ENCODE results near the gene PDE5A.
A peak's percentile ranks its signal among the peaks of the same experiment; 100 is the strongest.

The PDE5A gene

GRCh38 chr4:119580293-119580692, 48.3 kb downstream of the PDE5A start:
- DNase-seq, result no peak

DNA sequence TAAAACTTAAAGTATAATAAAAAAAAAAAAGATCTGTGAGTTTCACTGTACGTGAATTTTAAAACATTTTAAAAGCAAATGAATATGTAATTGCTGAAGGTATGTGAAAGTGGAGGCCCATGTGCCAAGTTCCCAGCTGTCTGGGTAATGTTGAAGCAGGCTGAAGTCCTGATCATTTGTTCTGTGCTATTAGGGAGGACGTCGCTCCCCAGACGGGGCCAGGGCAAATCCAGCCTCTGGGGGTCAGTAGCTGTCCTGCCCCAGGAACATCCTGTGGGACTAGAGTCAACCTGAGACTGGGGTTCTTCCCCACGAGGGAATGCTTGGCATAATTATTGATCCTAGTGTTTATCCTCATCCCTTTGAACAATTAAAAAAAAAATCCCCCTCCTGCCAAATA, 48.8 kb downstream of the PDE5A start:
- no peak for DNase-seq

- peak; percentile 59 for DNase-seq
Measured at GRCh38 chr4:119570401-119570800, 58.2 kb downstream of the PDE5A start.

DNA sequence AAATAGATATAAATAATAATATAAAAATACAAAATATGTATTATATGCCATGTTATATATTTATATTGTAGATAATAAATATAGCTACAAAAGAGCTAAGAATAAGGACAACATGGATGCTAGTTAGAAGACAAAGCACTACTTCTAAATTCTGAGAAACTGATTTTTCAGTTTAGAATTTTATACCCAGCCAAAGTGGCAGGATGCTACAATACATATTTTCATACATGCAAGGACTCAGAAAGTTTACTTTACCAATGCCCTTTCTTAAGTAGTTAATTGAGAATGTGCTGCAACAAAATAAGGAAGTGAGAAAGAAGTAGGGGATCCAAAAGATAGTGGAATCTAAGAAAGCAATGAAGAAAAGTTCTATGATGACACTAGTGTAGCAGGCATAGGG, 64.5 kb downstream of the PDE5A start:
- DNase-seq, result no peak

GRCh38 chr4:119559044-119559647, 69.5 kb downstream of the PDE5A start:
- DNase-seq, result no peak

DNA sequence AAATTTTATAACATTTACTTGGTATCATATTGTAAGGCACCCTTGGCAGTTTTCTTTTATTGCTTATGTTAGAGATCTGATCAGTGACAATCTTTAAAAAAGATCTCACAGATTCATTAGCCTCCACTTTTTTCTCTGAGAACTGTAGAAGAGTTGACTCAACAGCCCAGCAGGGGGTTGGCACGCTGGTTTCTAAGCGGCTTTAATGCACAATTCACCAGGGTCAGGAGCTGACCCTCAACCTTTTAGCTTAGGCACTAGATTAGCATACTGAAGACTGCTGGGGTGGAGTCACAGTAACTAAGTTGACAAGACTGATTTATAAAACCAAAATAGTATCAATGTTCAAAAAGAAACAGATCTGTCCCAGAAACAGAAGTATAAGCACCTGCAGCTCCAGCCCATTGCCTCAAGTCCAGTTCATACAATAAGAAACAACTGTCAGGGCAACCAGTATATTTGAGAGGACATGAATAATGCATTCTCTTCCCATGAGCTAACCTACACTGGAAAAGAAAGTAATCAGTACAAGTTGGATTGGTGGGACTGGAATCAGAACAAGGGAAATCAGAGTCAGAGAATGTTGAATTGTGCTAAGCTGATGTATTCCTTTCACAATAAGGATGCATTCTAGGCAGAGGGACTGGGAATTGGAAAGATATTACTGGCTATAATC, 77.6 kb downstream of the PDE5A start:
- no peak for DNase-seq

GRCh38 chr4:119549639-119550038, 79.0 kb downstream of the PDE5A start:
- DNase-seq, result no peak

- no peak for DNase-seq
Measured at GRCh38 chr4:119543779-119544178, 84.8 kb downstream of the PDE5A start.

DNA sequence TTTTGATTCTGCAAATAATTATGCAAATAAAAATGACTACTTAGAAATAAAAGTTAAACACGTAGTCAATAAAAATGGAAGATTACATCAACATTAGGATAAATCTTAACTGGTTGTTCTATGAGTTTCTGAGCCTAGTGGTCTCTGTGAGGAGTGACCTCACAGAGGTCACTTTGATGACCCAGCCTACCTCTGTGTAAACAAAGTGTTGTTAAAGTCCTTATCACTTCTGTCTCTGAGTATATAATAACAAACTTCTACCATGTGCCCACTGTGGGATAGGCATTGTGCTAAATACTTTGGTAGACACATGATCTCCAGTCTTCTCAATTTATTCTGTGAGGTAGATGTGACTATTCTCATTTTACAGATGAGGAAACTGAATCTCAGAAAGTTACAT, 85.4 kb downstream of the PDE5A start:
- DNase-seq, result no peak

DNA sequence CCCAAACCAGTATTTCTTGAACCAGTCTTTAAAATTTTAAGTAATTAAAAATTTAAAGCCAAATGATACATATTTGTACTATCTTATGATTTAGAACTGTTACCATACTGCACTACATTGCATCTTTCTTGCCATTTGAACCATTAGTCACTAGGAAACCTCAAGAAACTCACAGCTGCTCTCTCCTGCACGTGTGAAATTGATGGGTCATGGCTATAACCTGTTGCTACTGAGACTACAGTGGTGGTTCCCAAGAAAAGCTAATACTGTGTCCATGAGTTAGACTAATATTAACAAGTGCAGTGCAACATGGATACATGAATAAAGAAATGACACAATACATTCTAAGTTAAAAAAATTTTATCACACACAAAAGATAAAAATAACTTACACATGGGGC, 88.4 kb downstream of the PDE5A start:
- no peak for DNase-seq

- no peak for DNase-seq
Measured at GRCh38 chr4:119537586-119537985, 91.0 kb downstream of the PDE5A start.

DNA sequence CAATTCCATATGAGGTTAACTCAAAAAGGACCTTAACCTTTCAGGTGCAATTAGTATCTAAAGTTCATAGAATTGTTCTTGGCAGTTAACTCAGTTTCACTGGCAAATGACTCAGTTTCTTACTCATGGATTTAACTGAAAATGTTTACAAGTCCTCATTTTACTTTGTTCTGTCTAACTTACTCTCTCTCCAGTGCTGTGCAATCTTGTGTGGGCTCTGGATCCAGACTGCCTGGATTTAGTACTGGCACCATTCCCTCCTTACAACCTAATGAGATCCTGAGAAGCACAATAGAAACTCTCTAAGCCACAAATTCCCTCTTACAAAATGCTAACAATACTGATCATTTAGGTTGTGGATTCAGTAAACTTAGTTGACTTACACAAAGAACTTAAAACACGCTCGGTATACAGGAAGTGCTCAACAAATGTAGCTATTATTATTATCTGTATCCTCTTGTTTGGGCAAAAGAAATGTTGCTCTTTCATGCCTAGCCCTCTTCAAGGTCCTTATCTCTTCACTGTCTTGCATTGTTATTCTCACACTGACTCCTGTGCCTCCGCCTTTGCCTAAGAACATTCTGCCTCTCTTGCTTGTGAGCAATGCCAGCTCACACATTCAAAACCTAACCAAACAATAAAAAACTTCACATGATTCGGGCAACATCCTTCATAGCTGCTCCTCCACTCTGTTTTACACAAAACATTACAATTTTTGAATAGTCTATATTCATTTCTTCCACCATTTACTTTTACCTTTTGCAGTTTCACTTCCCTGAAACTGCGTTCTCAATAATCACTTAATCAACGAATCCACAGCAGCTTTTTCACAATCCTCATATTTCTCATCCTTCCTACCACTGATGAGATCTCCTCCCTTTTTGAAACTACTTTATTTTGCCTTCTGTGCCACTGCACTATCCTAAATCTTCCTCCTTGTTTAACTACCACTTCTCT, 91.8 kb downstream of the PDE5A start:
- DNase-seq, result no peak

- DNase-seq, result no peak
Measured at GRCh38 chr4:119532319-119532718, 96.3 kb downstream of the PDE5A start.

DNA sequence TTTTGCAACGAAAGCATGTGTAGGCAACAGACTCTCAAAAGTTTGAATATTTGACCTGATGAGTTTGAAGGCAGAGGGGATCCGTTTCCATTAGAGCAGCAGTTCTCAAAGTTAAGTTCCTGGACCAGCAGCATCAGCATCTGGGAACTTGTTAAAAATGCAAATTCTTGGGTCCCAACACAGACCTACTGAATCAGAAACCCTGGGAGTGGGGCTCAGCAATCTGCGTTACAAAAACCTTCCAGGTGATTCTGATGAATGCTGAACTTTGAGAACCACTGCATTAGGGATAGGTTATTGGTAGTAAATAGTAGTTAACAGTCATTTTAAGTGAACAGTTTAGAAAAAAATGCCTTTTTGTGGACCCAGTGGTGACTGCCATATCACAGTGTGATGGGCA, 98.8 kb downstream of the PDE5A start:
- DNase-seq, result no peak

- no peak for DNase-seq
Measured at GRCh38 chr4:119526786-119527550, 101.6 kb downstream of the PDE5A start.

- no peak for DNase-seq
Measured at GRCh38 chr4:119525771-119526712, 102.6 kb downstream of the PDE5A start.

DNA sequence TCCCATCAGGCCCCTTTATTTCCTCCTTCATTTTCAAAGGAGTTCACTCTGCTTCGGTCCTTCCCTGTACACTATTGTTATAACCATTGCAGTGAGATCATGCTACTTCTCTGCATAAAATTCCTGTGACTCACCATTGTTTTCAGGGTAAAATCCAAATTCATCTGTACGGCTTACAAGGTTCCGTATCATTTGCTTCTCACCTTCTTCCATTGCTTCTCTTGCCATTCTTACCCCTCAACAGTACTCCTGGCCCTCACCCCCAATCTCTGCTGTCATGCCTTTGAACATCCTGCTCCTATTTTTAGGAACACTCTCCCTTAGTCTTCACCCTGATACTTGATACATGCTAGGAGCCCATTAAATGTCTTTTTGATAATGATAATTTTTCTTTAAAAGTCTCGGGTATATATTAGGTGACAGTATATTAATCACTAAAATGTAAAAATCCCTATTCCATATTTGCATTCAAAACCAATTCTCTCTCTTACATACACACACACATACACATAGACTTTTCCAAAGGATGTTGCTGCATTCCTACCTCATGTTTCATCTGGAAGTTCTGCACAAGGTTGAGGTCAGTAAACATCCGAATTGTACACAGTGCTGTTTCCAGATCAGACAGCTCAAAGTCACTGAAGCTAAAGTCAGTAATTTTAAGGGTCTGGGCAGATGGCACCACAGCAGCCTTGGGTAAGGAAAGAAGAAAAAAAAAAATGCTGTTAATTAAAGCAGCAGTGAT, 103.4 kb downstream of the PDE5A start:
- DNase-seq, result no peak

DNA sequence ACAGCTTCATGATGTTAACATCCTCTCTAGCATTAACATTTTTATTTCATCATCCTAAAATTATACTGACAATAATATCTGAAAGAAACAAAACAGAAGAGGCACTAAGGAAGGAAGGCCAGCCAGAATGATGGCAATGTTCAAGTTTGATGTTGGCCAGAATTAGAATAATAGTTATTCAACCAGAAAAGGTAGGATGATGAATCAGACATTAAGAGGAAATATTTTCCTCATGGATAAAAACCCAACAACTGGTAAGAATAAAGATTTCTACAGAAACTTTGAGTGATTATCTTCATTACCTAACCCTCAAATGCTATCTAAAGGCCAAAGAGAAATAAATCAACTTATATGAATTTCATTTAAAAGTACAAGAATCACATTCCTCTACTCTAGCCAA, 105.2 kb downstream of the PDE5A start:
- DNase-seq, result no peak

GRCh38 chr4:119521268-119521667, 107.3 kb downstream of the PDE5A start:
- no peak for DNase-seq

DNA sequence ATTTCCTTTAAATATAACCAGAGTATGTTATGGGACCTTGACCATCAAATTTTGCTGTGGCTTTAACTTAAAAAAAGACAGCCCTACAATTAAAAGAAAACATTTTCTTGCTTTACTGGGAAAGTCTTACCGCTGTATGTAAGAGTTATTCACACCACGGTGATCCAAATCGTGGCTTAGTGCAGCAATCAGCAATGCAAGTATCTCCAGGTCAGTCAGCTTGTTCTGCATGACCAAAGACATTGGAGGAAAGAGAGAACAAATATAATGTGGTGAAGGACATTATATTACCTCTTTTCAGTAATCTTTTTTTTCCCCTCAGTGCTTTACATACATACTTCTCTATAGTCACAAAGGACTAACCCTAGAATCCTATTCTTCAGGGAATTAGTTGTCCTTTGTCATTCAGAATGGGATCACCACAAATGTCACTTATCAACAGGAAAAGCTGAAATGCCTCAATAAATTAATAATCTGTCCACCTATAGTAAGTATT, 109.6 kb downstream of the PDE5A start:
- no peak for DNase-seq

Data from islet precursor cell (in vitro differentiated cells).